ENCODE data around the gene IRF8.
"Not testable (repeated sequence)": the region's sequence is repeated elsewhere in the genome, so short reads cannot be mapped to it uniquely, and the experiment has no call there.

IRF8 gene

GRCh38 chr16:85899444-85899843 is 482 bp downstream of the IRF8 start:
- DNase-seq, result no peak

- no peak for DNase-seq
These were observed 1.2 kb downstream of the IRF8 start for GRCh38 chr16:85900027-85900792.

- no peak for DNase-seq
These were observed 2.1 kb downstream of the IRF8 start for GRCh38 chr16:85901110-85901509.

GRCh38 chr16:85901773-85902365 is 2.9 kb downstream of the IRF8 start:
- no peak for DNase-seq

- DNase-seq, result no peak
These were observed 3.6 kb downstream of the IRF8 start for GRCh38 chr16:85902366-85903155.

GRCh38 chr16:85903559-85903958 is 4.6 kb downstream of the IRF8 start:
- no peak for DNase-seq

- no peak for DNase-seq
These were observed 6.4 kb downstream of the IRF8 start for GRCh38 chr16:85905110-85906095.

GRCh38 chr16:85906349-85906748 is 7.4 kb downstream of the IRF8 start:
- no peak for DNase-seq

GRCh38 chr16:85907231-85907630 is 8.3 kb downstream of the IRF8 start:
- DNase-seq, result not testable (repeated sequence)

- DNase-seq, result no peak
These were observed 9.5 kb downstream of the IRF8 start for GRCh38 chr16:85908444-85908843.

GRCh38 chr16:85908889-85909589 is 10.1 kb downstream of the IRF8 start:
- DNase-seq, result no peak

- no peak for DNase-seq
These were observed 11.2 kb downstream of the IRF8 start for GRCh38 chr16:85909932-85910853.

GRCh38 chr16:85910854-85911247 is 11.9 kb downstream of the IRF8 start:
- DNase-seq, result no peak

GRCh38 chr16:85911251-85911930 is 12.4 kb downstream of the IRF8 start:
- no peak for DNase-seq

GRCh38 chr16:85912211-85912974 is 13.4 kb downstream of the IRF8 start:
- DNase-seq, result no peak

- DNase-seq, result no peak
These were observed 14.2 kb downstream of the IRF8 start for GRCh38 chr16:85913141-85913601.

GRCh38 chr16:85913688-85914422 is 14.9 kb downstream of the IRF8 start:
- DNase-seq, result no peak

GRCh38 chr16:85914423-85914794 is 15.4 kb downstream of the IRF8 start:
- DNase-seq, result no peak

All from GF-D8 (cell line).